HepG2 (cell line): ENCODE results near the gene COX10. TPM values are rescaled to one million over a fixed set of nuclear protein-coding genes. Genes with fewer than 3 reads are reported as not detected.

Experiments used
- ATAC-seq: fragments of 200-7000 bp; cut with Tn5 transposase; 3 replicates; pipeline ENCODE4 v1.9.1; 2020; ENCODE audit warnings: mild to moderate bottlenecking, moderate library complexity
- BruUV-seq: library from RNA; stranded (reverse); fragments of 400-500 nt; replicated peaks from 2 replicates; lab custom pipeline; 2021; lab: Mats Ljungman, UMichigan
- CTCF ChIA-PET: fragments of 300-600 bp; formaldehyde crosslinking; extraction: SDS; loops from one replicate; lab custom pipeline; 2021; ENCODE audit warnings: low total read pairs, inconsistent platforms, low intra/inter-chr PET ratio; lab: Yijun Ruan, JAX
- POLR2A ChIA-PET: fragments of 350-600 bp; sonication (Branson Sonifier 250); formaldehyde crosslinking; loops from one replicate; lab custom pipeline; 2020; ENCODE audit warnings: antibody characterized with exemption, inconsistent platforms; lab: Yijun Ruan, JAX
- DNase-seq: peaks from one replicate; pipeline ENCODE4 v3.0.0-alpha.2; 2015; ENCODE audit warnings: low spot score
- FAIRE-seq: peaks from 3 replicates; lab custom pipeline; 2011; peaks lifted over from hg19 to GRCh38; lab: Jason Lieb, UNC
- H2AFZ ChIP-seq: one replicate; pipeline ENCODE4 v1.6.1; 2011; ENCODE audit warnings: low read length, inconsistent platforms
- H3K27ac ChIP-seq: fragments of 300-600 bp; 3 replicates; pipeline ENCODE4 v1.8.0; 2011; ENCODE audit warnings: mixed run types, mild to moderate bottlenecking, mixed read lengths, low read length, inconsistent platforms; ENCODE audit not compliant: insufficient read depth; ENCODE audit errors: extremely low read length
- H3K27me3 ChIP-seq, 2 experiments: fragments of 200-600 bp in 1 of 2; 2 replicates in 1 of 2; 3 replicates in 1 of 2; pipeline versions ENCODE4 v1.6.0 to v1.8.0; 2011; ENCODE audit warnings: low read length in 2 of 2, mild to moderate bottlenecking in 2 of 2, moderate library complexity in 2 of 2, inconsistent platforms in 1 of 2; ENCODE audit not compliant: insufficient read depth in 2 of 2, control insufficient read depth in 1 of 2
- H3K36me3 ChIP-seq, 2 experiments: fragments of 200-600 bp in 1 of 2; replicated peaks in 1 of 2; 2 replicates in 1 of 2; 3 replicates in 1 of 2; pipeline versions ENCODE4 v1.5.1 to v1.8.0; 2011; ENCODE audit warnings: low read length in 2 of 2, inconsistent platforms in 1 of 2; ENCODE audit not compliant: insufficient read depth in 2 of 2, control insufficient read depth in 1 of 2
- H3K4me1 ChIP-seq: 2 replicates; pipeline ENCODE4 v1.5.1; 2012; ENCODE audit warnings: low read length, inconsistent platforms; ENCODE audit not compliant: insufficient read depth
- H3K4me2 ChIP-seq: 2 replicates; pipeline ENCODE4 v1.6.0; 2011; ENCODE audit warnings: low read depth, low read length, inconsistent platforms
- H3K4me3 ChIP-seq, 3 experiments: fragments of 200-600 bp in 1 of 3; sonication (generic), shearing (Covaris generic) in 1 of 3; replicated peaks in 1 of 3; 2 replicates each; pipeline ENCODE4 v1.5.1; 2011 to 2016; ENCODE audit warnings: low read length in 3 of 3, inconsistent platforms in 2 of 3, low read depth in 2 of 3, mild to moderate bottlenecking in 2 of 3, control low read depth in 1 of 3, mixed read lengths in 1 of 3; ENCODE audit not compliant: insufficient read depth in 1 of 3
- H3K79me2 ChIP-seq: one replicate; pipeline ENCODE4 v1.6.1; 2011; ENCODE audit warnings: low read length, inconsistent platforms; ENCODE audit not compliant: insufficient read depth
- H3K9ac ChIP-seq: 2 replicates; pipeline ENCODE4 v1.6.0; 2011; ENCODE audit warnings: mild to moderate bottlenecking, low read depth, low read length, inconsistent platforms; ENCODE audit not compliant: insufficient read depth
- H3K9me3 ChIP-seq: 2 replicates; pipeline ENCODE4 v1.5.1; 2012; ENCODE audit warnings: mild to moderate bottlenecking, low read length
- H4K20me1 ChIP-seq: 2 replicates; pipeline ENCODE4 v1.6.0; 2011; ENCODE audit warnings: inconsistent platforms, mild to moderate bottlenecking, low read length, moderate library complexity; ENCODE audit not compliant: insufficient read depth
- DNMT3B ChIP-seq: conservative IDR thresholded peaks from 2 replicates; pipeline ENCODE4 v1.6.1; 2016; ENCODE audit warnings: missing biosample characterization, control low read depth
- FOXM1 ChIP-seq: sonication (generic); formaldehyde crosslinking; IDR thresholded peaks from 2 replicates; pipeline ENCODE4 v1.5.0; 2020; ENCODE audit warnings: missing genetic modification reagents
- HDAC1 ChIP-seq: sonication (generic); formaldehyde crosslinking; IDR thresholded peaks from 2 replicates; pipeline ENCODE4 v1.5.1; 2020; ENCODE audit warnings: mild to moderate bottlenecking, missing genetic modification reagents
- HES4 ChIP-seq: sonication (generic); formaldehyde crosslinking; IDR thresholded peaks from 2 replicates; pipeline ENCODE4 v1.9.0; 2021; ENCODE audit warnings: mild to moderate bottlenecking, missing genetic modification reagents, borderline replicate concordance
- MAFF ChIP-seq: IDR thresholded peaks from 2 replicates; pipeline ENCODE4 v1.6.1; 2011; ENCODE audit warnings: low read depth, low read length, improper control_type of control experiment
- REL ChIP-seq: sonication (generic); formaldehyde crosslinking; conservative IDR thresholded peaks from 2 replicates; pipeline ENCODE4 v1.8.0; 2022; ENCODE audit warnings: mild to moderate bottlenecking, missing genetic modification reagents, moderate library complexity
- SCMH1 ChIP-seq: sonication (generic); formaldehyde crosslinking; IDR thresholded peaks from 2 replicates; pipeline ENCODE4 v1.9.0; 2021; ENCODE audit warnings: missing genetic modification reagents, mild to moderate bottlenecking, borderline replicate concordance
- SMARCC2 ChIP-seq: fragments of 450-650 bp; IDR thresholded peaks from 2 replicates; pipeline ENCODE4 v1.6.1; 2017; ENCODE audit warnings: antibody characterized with exemption, mild to moderate bottlenecking
- ZNF10 ChIP-seq: sonication (generic); formaldehyde crosslinking; IDR thresholded peaks from 2 replicates; pipeline ENCODE4 v1.4.0; 2020; ENCODE audit warnings: mild to moderate bottlenecking, low read depth, missing genetic modification reagents, borderline replicate concordance
- ZNF234 ChIP-seq: sonication (generic); formaldehyde crosslinking; conservative IDR thresholded peaks from 2 replicates; pipeline ENCODE4 v1.5.1; 2020; ENCODE audit warnings: mild to moderate bottlenecking, missing genetic modification reagents
- ZNF292 ChIP-seq: sonication (generic); formaldehyde crosslinking; IDR thresholded peaks from 2 replicates; pipeline ENCODE4 v1.8.1; 2022; ENCODE audit warnings: mild to moderate bottlenecking, low read depth, missing genetic modification reagents, borderline replicate concordance
- ZNF333 ChIP-seq: sonication (generic); formaldehyde crosslinking; IDR thresholded peaks from 2 replicates; pipeline ENCODE4 v1.4.0; 2020; ENCODE audit warnings: mild to moderate bottlenecking, missing genetic modification reagents, borderline replicate concordance
- ZNF616 ChIP-seq: sonication (generic); formaldehyde crosslinking; IDR thresholded peaks from 2 replicates; pipeline ENCODE4 v1.5.0; 2020; ENCODE audit warnings: low read depth, mild to moderate bottlenecking, missing genetic modification reagents
- ZNF644 ChIP-seq: IDR thresholded peaks from 2 replicates; pipeline ENCODE4 v1.6.1; 2016; ENCODE audit warnings: low read depth
- ZNF850 ChIP-seq: sonication (generic); formaldehyde crosslinking; conservative IDR thresholded peaks from 2 replicates; pipeline ENCODE4 v1.9.0; 2021; ENCODE audit warnings: mild to moderate bottlenecking, missing genetic modification reagents
- WGBS: methylation state at CpG from one replicate; pipeline ENCODE4 v1.1.6; 2017; ENCODE audit warnings: low lambda C conversion rate; 5-methylcytosine and 5-hydroxymethylcytosine counted together
- in situ Hi-C: cut with HindIII; loops from 2 replicates; pipeline ENCODE4 v1.10.0; 2017; ENCODE audit warnings: low pct_unique_long_range_greater_than_20kb; ENCODE audit not compliant: extremely low pct_ligation_motif_present
- intact Hi-C: fragments of 100-400 bp; cut with micrococcal nuclease; formaldehyde crosslinking; loops from one replicate; pipeline ENCODE4 v1.10.0; 2022; ENCODE audit not compliant: unreplicated experiment
- polyA plus RNA-seq, 8 experiments: library from polyadenylated mRNA; depleted of rRNA in 3 of 8; stranded (reverse) in 7 of 8; unstranded in 1 of 8; fragments of >200 nt; fragmentation: Illumina TruSeq in 4 of 8; extraction: Trizol in 4 of 8; gene quantifications; 2 replicates each; pipeline versions ENCODE4 v1.2.1 to v1.2.3, GENCODE V29; 2011 to 2016; ENCODE audit warnings: low read depth in 4 of 8, missing spikeins in 1 of 8, mixed read lengths in 1 of 8; ENCODE audit not compliant: insufficient read depth in 1 of 8
- total RNA-seq, 5 experiments: library from RNA; depleted of rRNA; stranded (reverse); fragments of >200 nt; fragmentation: Illumina TruSeq; extraction: Trizol; gene quantifications; 2 replicates each; pipeline ENCODE4 v1.2.3, GENCODE V29; 2016; ENCODE audit warnings: low read depth in 1 of 5
- TF ChIP-seq, protein P1 (sequence below): sonication (generic); formaldehyde crosslinking; IDR thresholded peaks from 2 replicates; pipeline ENCODE4 v1.8.1; 2023; ENCODE audit warnings: mild to moderate bottlenecking, missing genetic modification reagents, borderline replicate concordance
- TF ChIP-seq, protein P2 (sequence below): IDR thresholded peaks from 2 replicates; pipeline ENCODE4 v1.6.1; 2016
- TF ChIP-seq, protein P3 (sequence below): IDR thresholded peaks from 2 replicates; pipeline ENCODE4 v1.6.1; 2016

The COX10 gene
- total and polyA plus RNA-seq, 2 of the 13 experiments (the other 11 are each of a cell fraction or from before 2014, with no cell fraction given): 13.9 to 20.1 TPM

GRCh38 chr17:14205992-14206461 is 136.7 kb downstream of the COX10 start:
- Histone ChIP-seq H3K4me2 (no peak overlapping the region), H4K20me1 (no peaks in the 10 kb centered on the region), H2AFZ (no peak overlapping the region), H3K4me3 (no peak overlapping the region), H3K36me3 (peaks cover 5 to 11% of the 10 kb centered on the region in 2 experiments), H3K4me1 (peaks cover 26% of the 10 kb centered on the region), H3K9me3 (no peaks in the 10 kb centered on the region), H3K79me2 (no peaks in the 10 kb centered on the region), H3K27ac (no peak overlapping the region), H3K27me3 (no peaks in the 10 kb centered on the region), H3K9ac (no peak overlapping the region)
- FAIRE-seq (no peak), ATAC-seq (no peak), DNase-seq (no peak)
- CTCF ChIA-PET: no interaction called here
- BruUV-seq: no TSS peak
- whole genome bisulfite sequencing: 87% methylated on average over 13 of the region's 13 CpGs
- intact Hi-C loops: loop anchor here (5.0 to 10.0 kb wide), 2 partner anchors 69 to 91 kb away; no protein-coding TSS in a partner anchor
- in situ Hi-C loops: no loop called here
- POLR2A ChIA-PET: interaction anchor here (0.9 kb wide), 1 partner anchor 92 kb away, joined by 3 read pairs; no protein-coding TSS in a partner anchor
- TF ChIP-seq SCMH1 (CRISPR knock-in tag): no peak
- no peak for TF ChIP-seq ZNF333 (CRISPR knock-in tag)
- no peak for TF ChIP-seq ZNF234 (CRISPR knock-in tag)
- TF ChIP-seq ZNF616: no peak
- TF ChIP-seq ZNF292 (CRISPR knock-in tag): no peak
- TF ChIP-seq, protein P1, sequence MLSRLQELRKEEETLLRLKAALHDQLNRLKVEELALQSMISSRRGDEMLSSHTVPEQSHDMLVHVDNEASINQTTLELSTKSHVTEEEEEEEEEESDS (CRISPR knock-in tag): no peak
- no peak for TF ChIP-seq DNMT3B (CRISPR knock-in tag)
- TF ChIP-seq HES4 (CRISPR knock-in tag): no peak
- no peak for TF ChIP-seq REL (CRISPR knock-in tag)
- TF ChIP-seq, protein P2, sequence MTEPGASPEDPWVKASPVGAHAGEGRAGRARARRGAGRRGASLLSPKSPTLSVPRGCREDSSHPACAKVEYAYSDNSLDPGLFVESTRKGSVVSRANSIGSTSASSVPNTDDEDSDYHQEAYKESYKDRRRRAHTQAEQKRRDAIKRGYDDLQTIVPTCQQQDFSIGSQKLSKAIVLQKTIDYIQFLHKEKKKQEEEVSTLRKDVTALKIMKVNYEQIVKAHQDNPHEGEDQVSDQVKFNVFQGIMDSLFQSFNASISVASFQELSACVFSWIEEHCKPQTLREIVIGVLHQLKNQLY (CRISPR knock-in tag): no peak
- no peak for TF ChIP-seq SMARCC2
- TF ChIP-seq ZNF10 (CRISPR knock-in tag): no peak
- TF ChIP-seq FOXM1 (CRISPR knock-in tag): no peak
- TF ChIP-seq MAFF: no peak
- no peak for TF ChIP-seq HDAC1 (CRISPR knock-in tag)
- TF ChIP-seq ZNF850 (CRISPR knock-in tag): no peak
- TF ChIP-seq, protein P3, sequence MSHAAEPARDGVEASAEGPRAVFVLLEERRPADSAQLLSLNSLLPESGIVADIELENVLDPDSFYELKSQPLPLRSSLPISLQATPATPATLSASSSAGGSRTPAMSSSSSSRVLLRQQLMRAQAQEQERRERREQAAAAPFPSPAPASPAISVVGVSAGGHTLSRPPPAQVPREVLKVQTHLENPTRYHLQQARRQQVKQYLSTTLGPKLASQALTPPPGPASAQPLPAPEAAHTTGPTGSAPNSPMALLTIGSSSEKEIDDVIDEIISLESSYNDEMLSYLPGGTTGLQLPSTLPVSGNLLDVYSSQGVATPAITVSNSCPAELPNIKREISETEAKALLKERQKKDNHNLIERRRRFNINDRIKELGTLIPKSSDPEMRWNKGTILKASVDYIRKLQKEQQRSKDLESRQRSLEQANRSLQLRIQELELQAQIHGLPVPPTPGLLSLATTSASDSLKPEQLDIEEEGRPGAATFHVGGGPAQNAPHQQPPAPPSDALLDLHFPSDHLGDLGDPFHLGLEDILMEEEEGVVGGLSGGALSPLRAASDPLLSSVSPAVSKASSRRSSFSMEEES: no peak
- TF ChIP-seq ZNF644: no peak
